Measurements from ENCODE around the gene CASP2.
"Not testable (repeated sequence)": the region's sequence is repeated elsewhere in the genome, so short reads cannot be mapped to it uniquely, and the experiment has no call there.

Gene CASP2

DNA sequence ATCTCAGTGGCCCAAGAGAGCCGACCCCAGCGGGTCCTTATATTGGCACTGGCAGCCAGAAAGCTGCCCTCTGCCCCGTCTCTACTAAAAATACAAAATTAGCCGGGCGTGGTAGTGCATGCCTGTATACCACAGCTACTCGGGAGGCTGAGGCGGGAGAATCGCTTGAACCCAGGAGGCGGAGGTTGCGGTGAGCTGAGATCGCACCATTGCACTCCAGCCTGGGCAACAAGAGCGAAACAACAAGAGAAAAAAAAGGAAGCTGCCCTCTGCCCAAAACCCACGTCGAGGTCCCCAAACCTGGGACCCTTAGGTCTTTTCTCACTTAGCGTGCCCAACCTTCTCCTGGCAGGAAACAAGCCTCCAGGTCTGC is 24.0 kb upstream of the CASP2 start:
- not testable (repeated sequence) for DNase-seq (ENCODE audit: low read depth)

DNA sequence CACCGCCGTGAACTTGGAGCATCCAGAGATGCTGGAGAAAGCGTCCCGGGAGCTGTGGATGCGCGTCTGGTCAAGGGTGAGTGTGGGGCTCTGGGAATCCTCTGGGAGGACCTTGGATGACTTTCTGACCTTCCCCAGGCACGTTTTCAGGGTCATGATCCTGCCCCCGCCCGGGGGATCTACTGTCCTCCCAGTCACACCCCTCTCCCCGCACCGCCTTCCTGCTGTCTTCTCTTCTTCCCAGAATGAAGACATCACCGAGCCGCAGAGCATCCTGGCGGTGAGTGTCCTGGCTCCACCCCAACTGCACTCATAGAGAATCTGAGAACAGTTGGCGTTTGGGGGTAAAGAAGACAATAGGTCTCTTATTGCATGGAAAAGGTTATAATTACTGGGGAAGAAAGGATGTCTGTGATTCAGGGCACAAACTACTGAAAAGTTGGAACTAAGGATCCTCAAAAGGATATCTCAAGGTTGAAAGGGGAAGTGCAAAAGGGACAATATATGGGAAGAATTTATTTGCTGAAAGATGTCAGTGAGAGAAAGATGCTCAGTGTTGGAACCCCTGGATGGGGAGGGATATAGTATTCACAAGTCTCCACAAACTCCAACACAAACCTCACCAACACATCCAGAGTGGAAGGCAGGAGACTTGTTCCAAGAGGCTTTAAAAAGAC is 23.0 kb upstream of the CASP2 start:
- no peak for DNase-seq (ENCODE audit: low read depth)

DNA sequence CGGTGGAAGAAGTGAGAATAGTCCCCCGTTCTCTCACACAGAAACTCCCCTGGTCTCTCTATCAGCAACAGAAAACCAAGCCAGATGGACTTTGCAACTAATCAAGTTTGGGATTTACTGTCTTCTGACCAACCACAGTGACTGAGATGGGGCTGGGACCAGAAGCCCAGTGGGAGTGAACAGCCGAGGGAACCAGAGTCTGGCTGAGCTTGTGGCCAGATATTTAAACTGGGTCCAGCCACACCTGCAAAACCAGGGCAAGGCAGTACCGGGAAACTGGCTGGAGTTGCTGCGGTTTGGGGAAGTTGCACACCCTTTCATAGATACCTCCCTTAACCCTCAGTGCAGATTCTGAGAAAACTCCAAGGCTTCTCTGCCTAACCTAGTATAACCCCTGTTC is 18.9 kb upstream of the CASP2 start:
- no peak for DNase-seq (ENCODE audit: low read depth)

DNA sequence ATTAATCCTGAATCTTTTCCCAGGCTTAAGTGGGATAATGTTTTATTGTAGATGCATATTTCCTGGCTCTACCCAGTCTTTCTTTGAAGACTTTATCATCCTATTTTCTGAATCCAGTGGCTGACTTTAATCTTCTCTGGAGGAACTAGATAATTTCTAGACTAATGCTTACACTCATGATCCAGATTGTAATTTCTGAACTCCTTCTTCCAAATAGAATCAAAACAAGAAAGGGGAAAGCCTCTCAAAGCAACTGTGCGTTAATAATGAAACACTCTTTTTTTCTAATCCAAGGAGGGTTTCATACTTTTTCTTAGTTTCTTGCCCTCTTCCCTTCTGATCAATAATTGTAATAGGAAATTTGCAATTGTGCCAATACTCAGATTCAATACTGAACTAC is 16.9 kb upstream of the CASP2 start:
- DNase-seq (ENCODE audit: low read depth), result no peak

DNA sequence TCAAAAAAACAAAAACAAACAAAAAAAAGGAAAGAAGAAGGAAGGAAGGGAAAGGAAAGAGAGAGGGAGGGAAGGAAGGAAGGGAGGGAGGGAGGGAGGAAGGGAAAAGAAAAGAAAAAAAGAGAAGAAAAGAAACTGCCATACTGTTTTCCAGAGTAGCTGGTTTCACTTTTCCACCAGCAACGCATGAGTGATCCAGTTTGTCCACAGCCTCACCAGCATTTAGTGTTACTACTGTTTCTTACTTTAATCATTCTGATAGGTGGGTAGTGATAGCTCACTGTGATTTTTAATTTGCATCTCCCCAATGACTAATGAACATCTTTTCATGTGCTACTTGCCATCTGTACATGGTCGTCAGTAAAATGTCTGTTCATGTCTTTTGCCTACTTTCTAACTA is 15.3 kb upstream of the CASP2 start:
- DNase-seq (ENCODE audit: low read depth), result no peak

DNA sequence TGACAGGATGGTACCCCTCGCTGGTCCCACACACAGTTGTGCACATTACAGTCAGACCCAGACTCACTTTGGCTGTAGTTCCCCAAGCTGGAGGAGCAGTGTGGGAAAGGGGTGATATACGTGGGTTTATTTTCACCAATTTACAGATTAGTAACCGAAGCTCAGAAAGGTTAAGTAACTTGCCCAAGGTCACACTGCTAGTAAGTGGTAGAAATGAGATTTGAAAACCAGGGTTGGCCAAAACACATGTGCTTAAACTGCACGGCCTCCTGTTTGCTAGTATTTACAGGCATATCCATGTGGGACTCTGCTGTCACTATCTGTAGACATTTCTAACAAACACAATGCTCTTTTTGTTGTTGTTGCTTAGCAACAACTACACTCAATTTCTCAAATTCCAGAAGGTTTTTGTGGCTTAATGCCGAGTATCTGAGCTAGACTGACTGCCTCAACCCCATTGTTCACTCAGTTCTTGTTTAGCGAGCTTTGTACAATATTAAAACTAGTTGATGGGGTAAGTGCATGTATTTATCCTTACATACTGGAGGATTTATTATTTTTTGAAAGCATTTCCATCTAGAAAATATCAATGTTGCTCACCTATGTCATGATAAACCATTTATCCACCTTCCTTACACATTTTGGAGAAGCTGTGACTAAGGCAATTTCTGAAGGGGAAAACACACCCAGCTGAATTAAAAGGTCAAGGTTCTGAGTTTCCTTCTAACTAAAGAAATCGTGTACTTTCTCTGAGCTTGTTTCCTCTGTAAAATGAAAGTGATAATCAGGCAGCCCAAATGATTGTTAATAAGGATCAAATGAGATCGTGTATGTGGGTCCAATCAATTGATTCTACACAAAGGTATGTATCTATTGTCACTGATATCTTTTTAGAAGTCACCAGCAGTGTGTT is 8.7 kb upstream of the CASP2 start:
- DNase-seq (ENCODE audit: low read depth), result no peak

DNA sequence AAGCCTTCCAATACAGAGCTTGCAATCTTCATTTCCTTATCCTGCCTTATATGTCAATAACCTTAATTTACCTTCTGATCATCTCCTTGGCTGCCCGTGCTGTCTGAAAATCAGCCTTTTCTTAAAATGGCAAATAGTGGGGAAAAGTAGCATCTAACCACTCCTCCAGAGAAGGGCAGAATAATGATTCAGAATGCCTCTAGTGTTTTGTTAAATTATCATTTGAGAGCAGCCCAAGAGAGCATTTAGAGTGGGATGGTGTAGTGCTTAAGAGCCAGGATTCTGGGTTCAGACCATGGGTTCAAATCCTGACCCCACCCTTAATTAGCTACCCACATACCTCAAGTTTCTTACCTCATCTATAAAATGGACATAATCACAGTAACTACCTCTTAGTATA is 8.0 kb upstream of the CASP2 start:
- DNase-seq (ENCODE audit: low read depth), result no peak

DNA sequence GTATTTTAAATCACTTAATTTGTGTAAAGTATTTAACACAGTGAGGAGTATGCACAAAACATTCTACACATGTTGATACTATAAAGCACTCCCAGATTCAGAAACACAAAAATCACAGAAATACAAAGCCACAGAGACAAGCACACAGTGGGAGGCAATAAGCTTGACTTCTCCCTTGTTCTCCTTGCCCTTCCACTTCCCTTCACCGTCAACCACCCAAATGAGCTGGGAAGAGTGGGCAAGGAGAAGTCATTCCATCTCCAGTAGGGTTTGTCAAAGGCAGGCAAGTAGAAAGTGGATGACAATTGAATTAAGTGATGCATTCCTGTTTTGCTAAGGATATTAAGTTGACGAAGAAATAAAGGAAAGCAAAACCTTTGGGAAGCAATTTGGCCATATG is 7.6 kb upstream of the CASP2 start:
- no peak for DNase-seq (ENCODE audit: low read depth)

DNA sequence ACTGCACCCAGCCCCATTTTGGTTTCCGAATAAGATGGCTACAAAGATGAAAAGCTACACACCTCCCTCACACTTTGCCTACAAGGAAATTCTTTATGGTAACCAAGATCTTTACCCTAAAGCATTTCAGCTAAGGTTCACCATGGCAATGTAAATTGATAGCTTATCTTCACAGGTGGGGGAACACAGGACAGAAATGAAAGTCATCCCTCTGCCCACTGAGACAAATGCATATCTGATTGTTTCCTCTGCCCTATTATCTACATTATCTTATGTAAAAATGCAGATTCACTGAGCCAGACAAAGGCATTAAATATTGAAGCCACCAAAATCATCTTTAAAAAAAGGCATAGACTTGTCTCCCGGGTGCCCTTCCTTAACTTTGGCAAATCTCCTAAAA is 6.6 kb upstream of the CASP2 start:
- no peak for DNase-seq (ENCODE audit: low read depth)

DNA sequence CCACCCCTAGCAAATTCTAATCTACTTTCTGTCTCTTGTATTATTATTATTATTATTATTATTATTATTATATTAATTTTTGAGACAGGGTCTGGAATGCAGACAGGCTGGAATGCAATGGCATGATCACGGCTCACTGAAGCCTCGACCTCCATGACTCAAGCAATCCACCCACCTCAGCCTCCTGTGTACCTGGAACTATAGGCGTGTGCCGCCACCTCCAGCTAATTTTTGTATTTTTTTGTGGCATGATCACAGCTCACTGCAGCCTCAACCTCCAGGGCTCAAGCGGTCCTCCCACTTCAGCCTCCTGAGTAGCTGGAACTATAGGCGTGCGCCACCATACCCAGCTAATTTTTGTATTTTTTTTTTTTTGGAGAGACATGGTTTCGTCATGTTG is 6.0 kb upstream of the CASP2 start:
- no peak for DNase-seq (ENCODE audit: low read depth)

DNA sequence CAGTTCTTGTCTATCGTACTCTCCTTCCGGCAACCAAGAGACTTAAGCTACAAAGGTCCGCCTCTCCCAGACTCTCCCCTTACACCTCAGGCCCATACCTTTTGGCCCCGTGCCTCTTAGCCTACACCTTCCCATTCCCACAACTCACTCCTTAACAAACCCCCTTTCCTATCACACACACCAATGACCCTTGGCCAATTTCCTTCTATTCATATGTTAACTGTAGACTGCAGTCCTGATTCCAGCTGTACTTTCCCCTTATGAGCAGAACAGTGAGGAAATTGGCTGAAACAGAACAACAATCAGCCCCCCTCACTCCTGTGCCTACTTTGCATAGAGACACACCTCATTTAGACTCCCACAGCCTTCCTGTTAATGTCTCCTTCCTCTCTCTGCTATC is 4.8 kb upstream of the CASP2 start:
- DNase-seq (ENCODE audit: low read depth), result no peak

DNA sequence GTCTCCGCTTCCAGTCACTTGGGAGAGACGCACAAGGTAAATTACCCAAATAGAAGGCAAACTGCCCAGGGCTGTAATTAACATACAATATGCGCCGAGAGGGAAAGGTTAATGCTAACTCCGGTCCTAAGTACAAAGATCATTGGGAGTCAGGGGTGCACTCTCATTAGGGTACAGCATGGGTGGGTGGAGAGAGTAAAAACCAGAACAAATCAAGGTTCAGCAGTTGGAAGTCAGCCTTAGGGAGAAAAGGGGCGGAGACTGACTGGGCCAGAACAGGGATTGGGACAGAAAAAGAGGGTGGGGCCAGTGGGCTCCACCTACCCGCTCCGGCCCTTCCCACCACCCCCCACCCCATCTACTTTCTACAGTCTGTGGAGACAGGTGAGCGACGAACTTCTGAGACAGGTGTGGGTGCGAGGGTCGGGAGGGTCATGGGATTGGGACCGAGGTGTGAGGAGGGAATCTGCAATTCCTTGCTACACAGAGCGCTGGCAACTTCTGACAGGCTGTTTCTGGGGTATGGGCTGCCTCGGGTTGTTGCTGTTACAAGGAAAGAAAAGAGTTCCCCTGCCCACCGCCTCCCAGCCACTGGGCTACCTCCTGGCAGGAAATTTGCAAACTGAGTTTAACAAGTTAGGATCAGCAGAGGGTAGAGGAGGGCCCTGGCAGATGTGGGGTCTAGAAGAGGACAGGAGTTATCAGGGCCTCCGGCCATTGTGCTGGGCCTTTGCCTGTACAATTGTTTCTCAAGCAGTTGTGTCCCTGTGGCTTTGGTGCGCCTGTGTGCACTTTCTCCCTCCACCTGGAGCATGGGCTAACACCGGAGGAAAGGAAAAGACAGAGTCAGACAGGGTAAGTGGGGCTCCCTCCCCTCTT is 3.3 kb upstream of the CASP2 start, which contains the start of gene TMEM139:
TMEM139 (plus strand) TSS at position 368 of the 879 bp plus-strand sequence. CDS start 1,000 bp downstream, outside the sequence.
- DNase-seq (ENCODE audit: low read depth), result no peak

DNA sequence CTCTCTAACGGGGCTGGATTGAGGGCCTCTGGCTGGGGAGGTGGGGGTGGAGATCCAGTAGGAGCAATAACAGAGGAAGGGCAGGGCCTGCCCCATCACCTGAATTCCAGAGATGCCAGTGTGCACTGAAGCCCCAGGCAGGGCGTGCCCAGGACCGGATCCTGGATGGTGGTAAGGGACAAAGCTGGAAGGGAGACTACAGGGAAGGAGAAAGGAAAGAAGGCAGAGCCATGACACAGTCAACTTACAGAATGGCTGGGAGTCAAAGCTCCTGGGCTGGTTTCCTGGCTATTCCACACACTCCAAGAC is 2.7 kb upstream of the CASP2 start:
- no peak for DNase-seq (ENCODE audit: low read depth)

DNA sequence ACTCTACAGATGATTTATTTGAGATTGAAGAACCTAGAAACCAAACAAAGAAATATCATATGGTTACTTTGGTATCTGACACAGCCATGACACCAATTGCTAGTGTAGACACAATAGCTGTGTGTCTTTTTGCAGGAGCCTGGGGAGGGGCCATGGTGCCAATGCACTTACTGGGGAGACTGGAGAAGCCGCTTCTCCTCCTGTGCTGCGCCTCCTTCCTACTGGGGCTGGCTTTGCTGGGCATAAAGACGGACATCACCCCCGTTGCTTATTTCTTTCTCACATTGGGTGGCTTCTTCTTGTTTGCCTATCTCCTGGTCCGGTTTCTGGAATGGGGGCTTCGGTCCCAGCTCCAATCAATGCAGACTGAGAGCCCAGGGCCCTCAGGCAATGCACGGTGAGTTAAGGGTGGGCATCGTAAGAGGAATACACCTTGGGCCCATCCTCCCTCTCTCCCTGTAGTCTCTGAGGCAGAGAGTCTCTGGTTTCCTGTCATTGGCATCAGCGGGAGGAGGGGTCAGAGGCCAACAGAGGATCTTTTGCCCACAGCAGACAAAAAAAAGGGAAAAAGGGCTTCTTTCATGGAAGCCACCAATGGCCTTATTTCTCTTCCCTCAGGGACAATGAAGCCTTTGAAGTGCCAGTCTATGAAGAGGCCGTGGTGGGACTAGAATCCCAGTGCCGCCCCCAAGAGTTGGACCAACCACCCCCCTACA is 2.2 kb upstream of the CASP2 start:
- no peak for DNase-seq (ENCODE audit: low read depth)

DNA sequence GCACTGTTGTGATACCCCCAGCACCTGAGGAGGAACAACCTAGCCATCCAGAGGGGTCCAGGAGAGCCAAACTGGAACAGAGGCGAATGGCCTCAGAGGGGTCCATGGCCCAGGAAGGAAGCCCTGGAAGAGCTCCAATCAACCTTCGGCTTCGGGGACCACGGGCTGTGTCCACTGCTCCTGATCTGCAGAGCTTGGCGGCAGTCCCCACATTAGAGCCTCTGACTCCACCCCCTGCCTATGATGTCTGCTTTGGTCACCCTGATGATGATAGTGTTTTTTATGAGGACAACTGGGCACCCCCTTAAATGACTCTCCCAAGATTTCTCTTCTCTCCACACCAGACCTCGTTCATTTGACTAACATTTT is 1.6 kb upstream of the CASP2 start:
- no peak for DNase-seq (ENCODE audit: low read depth)

DNA sequence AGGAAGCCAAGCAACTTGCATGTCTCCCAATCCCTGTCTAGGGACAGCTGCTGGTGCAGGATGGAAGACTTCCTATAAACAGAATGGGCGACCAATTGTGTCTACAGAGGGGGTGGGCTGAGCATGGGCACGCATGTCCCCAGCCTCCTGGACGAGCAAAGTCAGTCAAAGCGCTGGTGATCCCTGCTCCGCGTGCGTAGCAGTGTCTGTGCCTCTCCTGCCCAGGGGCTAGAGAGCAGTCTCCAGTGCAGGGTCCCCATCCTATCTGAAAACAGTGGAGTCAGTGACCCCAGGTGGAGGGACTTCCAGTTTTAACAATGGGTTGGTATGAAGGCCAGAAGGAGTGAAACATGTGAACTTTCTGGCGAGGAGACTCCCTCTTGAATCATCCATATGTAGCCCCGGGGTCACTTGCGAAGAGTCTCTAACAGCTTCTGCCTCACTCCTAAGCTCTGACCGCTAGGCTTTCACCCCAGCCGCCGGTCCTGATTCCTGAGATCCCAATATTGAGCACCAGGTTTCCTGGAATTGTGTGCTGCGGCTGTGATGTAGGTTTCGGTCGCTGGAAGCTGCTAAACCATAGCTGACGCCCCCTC is 714 bp upstream of the CASP2 start:
- DNase-seq (ENCODE audit: low read depth), result no peak

DNA sequence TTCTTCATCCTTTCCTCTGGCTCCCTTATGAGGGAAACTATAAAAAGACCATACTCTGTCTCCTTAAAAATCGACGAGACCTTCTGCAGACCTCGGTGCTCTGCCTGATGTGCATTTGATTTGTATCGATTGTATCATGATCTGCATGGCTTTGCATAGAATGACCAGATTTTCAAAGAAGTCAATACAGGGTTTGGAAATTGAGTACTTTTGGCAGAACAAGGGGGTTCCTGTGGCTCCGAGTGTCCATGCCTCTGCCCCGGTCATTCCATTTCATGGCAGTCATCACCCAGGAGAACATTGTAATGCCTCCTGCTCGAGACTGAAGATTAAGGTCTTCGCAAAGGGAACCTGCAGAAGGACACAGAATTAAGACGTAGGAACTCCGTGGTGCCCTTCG is 685 bp downstream of the CASP2 start:
- no peak for DNase-seq (ENCODE audit: low read depth)

DNA sequence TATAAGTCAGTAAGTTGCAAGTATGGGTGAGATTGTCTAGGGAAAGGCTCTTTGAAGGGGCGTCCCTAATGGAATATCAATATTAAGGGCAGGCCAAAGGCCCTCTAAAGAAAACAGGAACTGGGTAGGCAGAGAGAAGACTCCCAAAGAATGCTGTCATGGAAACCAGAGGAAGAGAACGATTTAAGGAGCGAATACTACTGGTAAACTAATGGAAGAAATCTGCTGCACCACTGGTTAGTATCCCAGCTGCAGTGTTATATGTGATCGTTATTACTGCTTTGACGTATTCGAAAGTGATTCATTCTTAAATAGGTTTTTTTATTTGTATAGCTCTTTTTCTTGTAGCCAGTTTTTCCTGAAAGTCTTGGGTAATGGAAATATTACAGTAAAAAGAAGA is 1.3 kb downstream of the CASP2 start:
- DNase-seq (ENCODE audit: low read depth), result no peak

DNA sequence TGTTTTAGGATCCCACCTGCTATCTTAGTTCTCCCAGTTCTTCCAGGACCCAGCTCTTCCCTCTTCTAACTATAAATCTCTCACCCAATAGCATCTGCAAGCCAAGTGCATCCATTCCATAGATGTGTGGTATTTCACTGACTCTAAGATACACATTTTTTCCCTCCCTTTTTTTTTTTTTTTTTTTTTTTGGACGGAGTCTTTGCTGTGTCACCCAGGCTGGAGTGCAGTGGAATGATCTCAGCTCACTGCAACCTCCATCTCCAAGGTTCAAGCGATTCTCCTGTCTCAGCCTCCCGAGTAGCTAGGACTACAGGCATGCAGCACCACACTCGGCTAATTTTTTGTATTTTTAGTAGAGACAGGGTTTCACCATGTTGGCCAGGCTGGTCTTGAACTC is 1.7 kb downstream of the CASP2 start:
- not testable (repeated sequence) for DNase-seq (ENCODE audit: low read depth)

DNA sequence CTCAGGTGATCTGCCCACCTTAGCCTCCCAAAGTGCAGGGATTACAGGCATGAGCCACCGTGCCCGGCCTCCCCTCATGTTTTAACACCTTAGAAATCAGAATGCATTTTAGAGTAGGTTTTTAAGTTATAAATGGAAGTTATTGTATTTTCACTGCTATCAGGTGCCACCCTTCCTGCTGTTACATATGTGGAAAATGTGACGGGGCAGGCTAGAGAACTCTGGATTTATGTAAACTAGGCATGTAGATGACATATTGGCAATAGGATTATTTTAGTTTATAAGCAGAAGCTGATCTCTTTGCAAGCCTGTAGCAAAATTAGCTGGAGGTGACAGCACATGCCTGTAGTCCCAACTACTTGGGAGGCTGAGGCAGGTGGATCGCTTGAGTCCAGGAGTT is 2.1 kb downstream of the CASP2 start:
- no peak for DNase-seq (ENCODE audit: low read depth)

DNA sequence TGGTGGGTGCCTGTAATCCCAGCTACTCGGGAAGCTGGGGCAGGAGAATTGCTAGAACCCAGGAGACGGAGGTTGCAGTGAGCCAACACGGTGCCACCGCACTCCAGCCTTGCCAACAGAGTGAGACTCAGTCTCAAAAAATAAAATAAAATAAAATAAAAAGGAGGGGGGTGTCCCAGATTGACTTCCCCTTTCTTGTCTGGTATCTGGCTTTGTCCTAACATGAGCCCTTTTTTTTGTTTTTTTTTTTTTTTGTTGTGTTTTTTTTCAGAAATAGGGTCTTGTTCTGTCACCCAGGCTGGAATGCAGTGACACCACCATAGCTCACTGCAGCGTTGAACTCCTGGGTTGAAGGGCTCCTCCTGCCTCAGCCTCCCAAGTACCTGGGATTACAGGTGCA is 4.7 kb downstream of the CASP2 start:
- DNase-seq (ENCODE audit: low read depth), result no peak

DNA sequence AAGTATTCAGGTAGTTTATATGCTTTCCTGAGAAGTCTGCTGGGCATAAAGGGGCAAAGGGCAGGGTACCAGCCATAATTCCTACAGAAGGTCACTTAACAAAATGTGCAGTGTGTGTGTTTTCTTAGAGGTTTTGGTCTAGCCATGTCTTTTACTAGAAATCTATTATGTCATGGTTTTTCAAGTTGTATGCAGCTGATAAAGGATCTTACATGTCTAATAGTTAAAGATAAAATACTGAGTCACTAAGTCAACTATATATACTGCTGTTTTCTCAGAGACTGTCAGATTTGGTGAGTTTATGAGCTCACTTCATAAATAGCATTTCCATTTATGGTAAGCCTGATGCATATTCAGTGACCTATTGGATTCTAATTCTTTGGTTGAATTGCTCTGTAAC is 7.7 kb downstream of the CASP2 start:
- DNase-seq (ENCODE audit: low read depth), result no peak
